NB4 (cell line): ENCODE results near the gene ABTB2.
A peak's percentile ranks its signal among the peaks of the same experiment; 100 is the strongest.

Experiments used
- CTCF ChIP-seq: IDR thresholded peaks from one replicate; pipeline ENCODE4 v1.5.1; 2012; ENCODE audit warnings: low read depth, low read length
- MAX ChIP-seq: IDR thresholded peaks from 2 replicates; pipeline ENCODE4 v1.6.1; 2011; ENCODE audit warnings: low read depth, low read length
- MYC ChIP-seq: IDR thresholded peaks from 2 replicates; pipeline ENCODE4 v1.6.1; 2011; ENCODE audit warnings: low read depth, low read length
- POLR2A ChIP-seq: IDR thresholded peaks from 2 replicates; pipeline ENCODE4 v1.6.1; 2011; ENCODE audit warnings: mild to moderate bottlenecking; ENCODE audit not compliant: insufficient read length; ENCODE audit errors: extremely low read depth

GRCh38 chr11:34356913-34357700, 703 bp downstream of the ABTB2 start:
- no peak for TF ChIP-seq CTCF
- TF ChIP-seq MYC: peak; percentile 59
- TF ChIP-seq POLR2A: no peak
- TF ChIP-seq MAX: peak; percentile 58
